8988T (cell line): Measurements from ENCODE around the gene CHCHD4.

Experiments
- DNase-seq: peaks from one replicate; pipeline ENCODE4 v3.0.0; 2011

Gene CHCHD4

GRCh38 chr3:14148041-14148985 lies 23.6 kb upstream of the CHCHD4 start:
- DNase-seq, result no peak

GRCh38 chr3:14147617-14148016 lies 22.9 kb upstream of the CHCHD4 start:
- DNase-seq, result no peak

GRCh38 chr3:14147066-14147435 lies 22.4 kb upstream of the CHCHD4 start:
- no peak for DNase-seq

- no peak for DNase-seq
Observed at GRCh38 chr3:14146381-14147065, 21.9 kb upstream of the CHCHD4 start.

- no peak for DNase-seq
Observed at GRCh38 chr3:14145670-14146380, 21.2 kb upstream of the CHCHD4 start.

GRCh38 chr3:14145236-14145635 lies 20.6 kb upstream of the CHCHD4 start:
- DNase-seq, result no peak

GRCh38 chr3:14144423-14145075 lies 19.9 kb upstream of the CHCHD4 start:
- DNase-seq, result peak; percentile 85

- peak; percentile 65 for DNase-seq
Observed at GRCh38 chr3:14143271-14144225, 18.9 kb upstream of the CHCHD4 start.

- no peak for DNase-seq
Observed at GRCh38 chr3:14142567-14143270, 18.0 kb upstream of the CHCHD4 start.

GRCh38 chr3:14141602-14142341 lies 17.1 kb upstream of the CHCHD4 start:
- no peak for DNase-seq

- DNase-seq, result peak; percentile 11
Observed at GRCh38 chr3:14141144-14141543, 16.5 kb upstream of the CHCHD4 start.

GRCh38 chr3:14140668-14141067 lies 16.0 kb upstream of the CHCHD4 start:
- no peak for DNase-seq

GRCh38 chr3:14139771-14140170 lies 15.1 kb upstream of the CHCHD4 start:
- peak; percentile 20 for DNase-seq

GRCh38 chr3:14138878-14139655 lies 14.4 kb upstream of the CHCHD4 start:
- DNase-seq, result peak; percentile 10

- DNase-seq, result no peak
Observed at GRCh38 chr3:14138109-14138877, 13.6 kb upstream of the CHCHD4 start.

- DNase-seq, result no peak
Observed at GRCh38 chr3:14137445-14137844, 12.8 kb upstream of the CHCHD4 start.

- DNase-seq, result no peak
Observed at GRCh38 chr3:14137004-14137403, 12.3 kb upstream of the CHCHD4 start.

GRCh38 chr3:14135581-14135980 lies 10.9 kb upstream of the CHCHD4 start:
- no peak for DNase-seq

- DNase-seq, result no peak
Observed at GRCh38 chr3:14134291-14134690, 9.6 kb upstream of the CHCHD4 start.
